Body of pancreas (tissue), 4 donors: Measurements from ENCODE around the gene TRPM5.

Experiments
- POLR2A ChIP-seq, 3 donors: fragments of 450-650 bp; IDR thresholded peaks; one replicate each; pipeline ENCODE4 v1.6.1; 2016; ENCODE audit warnings: antibody characterized with exemption in 3 of 3, mild to moderate bottlenecking in 2 of 3
- TF ChIP-seq, protein P1 (sequence below), 7 experiments: fragments of 450-650 bp in 4 of 7; fragments of 200-600 bp in 3 of 7; sonication (generic) in 3 of 7; IDR thresholded peaks; one replicate each; pipeline ENCODE4 v1.5.1; 2016 to 2019; ENCODE audit warnings: antibody characterized with exemption in 7 of 7

DNA sequence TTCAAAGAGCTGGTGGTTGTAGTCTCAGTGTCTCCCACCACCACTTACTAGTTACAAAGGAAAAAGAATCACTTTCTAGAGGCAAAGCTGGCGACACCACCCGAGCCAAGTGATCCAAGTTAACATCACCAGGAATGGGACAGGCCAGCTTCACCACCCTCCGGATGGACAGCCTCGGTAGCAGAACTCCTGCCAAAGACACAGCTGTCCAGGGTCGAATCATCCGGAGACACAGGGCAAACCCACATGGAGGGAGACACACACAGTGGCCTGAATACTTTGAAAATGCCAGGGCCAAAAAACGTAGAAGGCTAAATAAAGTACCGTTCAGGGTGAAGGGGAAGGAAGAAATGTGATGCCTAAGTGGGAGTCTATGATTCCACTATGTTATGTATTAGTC, 33.6 kb upstream of the TRPM5 start:
- TF ChIP-seq, protein P1, sequence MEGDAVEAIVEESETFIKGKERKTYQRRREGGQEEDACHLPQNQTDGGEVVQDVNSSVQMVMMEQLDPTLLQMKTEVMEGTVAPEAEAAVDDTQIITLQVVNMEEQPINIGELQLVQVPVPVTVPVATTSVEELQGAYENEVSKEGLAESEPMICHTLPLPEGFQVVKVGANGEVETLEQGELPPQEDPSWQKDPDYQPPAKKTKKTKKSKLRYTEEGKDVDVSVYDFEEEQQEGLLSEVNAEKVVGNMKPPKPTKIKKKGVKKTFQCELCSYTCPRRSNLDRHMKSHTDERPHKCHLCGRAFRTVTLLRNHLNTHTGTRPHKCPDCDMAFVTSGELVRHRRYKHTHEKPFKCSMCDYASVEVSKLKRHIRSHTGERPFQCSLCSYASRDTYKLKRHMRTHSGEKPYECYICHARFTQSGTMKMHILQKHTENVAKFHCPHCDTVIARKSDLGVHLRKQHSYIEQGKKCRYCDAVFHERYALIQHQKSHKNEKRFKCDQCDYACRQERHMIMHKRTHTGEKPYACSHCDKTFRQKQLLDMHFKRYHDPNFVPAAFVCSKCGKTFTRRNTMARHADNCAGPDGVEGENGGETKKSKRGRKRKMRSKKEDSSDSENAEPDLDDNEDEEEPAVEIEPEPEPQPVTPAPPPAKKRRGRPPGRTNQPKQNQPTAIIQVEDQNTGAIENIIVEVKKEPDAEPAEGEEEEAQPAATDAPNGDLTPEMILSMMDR (IDR thresholded peaks at IDR 0.05), result no peak
- TF ChIP-seq POLR2A (IDR thresholded peaks at IDR 0.05), result no peak
